K562 (cell line): ENCODE results near the gene SGPP1. TPM values are rescaled to one million over a fixed set of nuclear protein-coding genes. Genes with fewer than 3 reads are reported as not detected.
"Not testable (repeated sequence)": the region's sequence is repeated elsewhere in the genome, so short reads cannot be mapped to it uniquely, and the experiment has no call there.

Source experiments
- ATAC-seq: fragments of 200-7000 bp; cut with Tn5 transposase; 3 replicates; pipeline ENCODE4 v1.9.1; 2020; ENCODE audit warnings: moderate library complexity
- BruUV-seq: library from RNA; stranded (reverse); fragments of 400-500 nt; replicated peaks from 2 replicates; lab custom pipeline; 2021; lab: Mats Ljungman, UMichigan
- CTCF ChIA-PET: fragments of 300-600 bp; formaldehyde crosslinking; extraction: SDS; loops from one replicate; lab custom pipeline; 2021; ENCODE audit warnings: low intra/inter-chr PET ratio; lab: Yijun Ruan, JAX
- POLR2A ChIA-PET: fragments of 300-600, 350-650 bp; sonication (Branson Sonifier 250); formaldehyde crosslinking; extraction: SDS; loops from one replicate; lab custom pipeline; 2021; ENCODE audit warnings: antibody characterized with exemption, inconsistent platforms; lab: Yijun Ruan, JAX
- DNase-seq, 4 experiments: peaks; one replicate each; pipeline versions ENCODE4 v3.0.0 to v3.0.0-alpha.2; 2011 to 2018; ENCODE audit warnings: low spot score in 3 of 4, mixed read lengths in 3 of 4; ENCODE audit errors: extremely low read depth in 1 of 4
- FAIRE-seq: peaks from 2 replicates; lab custom pipeline; 2011; peaks lifted over from hg19 to GRCh38; lab: Jason Lieb, UNC
- H2AFZ ChIP-seq: 2 replicates; pipeline ENCODE4 v1.6.0; 2011; ENCODE audit warnings: low read depth, low read length, control low read depth, inconsistent platforms
- H3K27ac ChIP-seq: fragments of 200-600 bp; 3 replicates; pipeline ENCODE4 v1.8.0; 2011; ENCODE audit warnings: low read depth, mild to moderate bottlenecking, control low read depth, inconsistent platforms, low read length, moderate library complexity, mixed read lengths; ENCODE audit errors: extremely low read depth
- H3K27me3 ChIP-seq, 2 experiments: fragments of 300-600 bp in 1 of 2; 2 replicates in 1 of 2; 3 replicates in 1 of 2; pipeline versions ENCODE4 v1.6.0 to v1.8.0; 2011; ENCODE audit warnings: inconsistent platforms in 2 of 2, low read length in 2 of 2, mild to moderate bottlenecking in 1 of 2, mixed read lengths in 1 of 2, moderate library complexity in 1 of 2; ENCODE audit not compliant: control insufficient read depth in 2 of 2, insufficient read depth in 2 of 2
- H3K36me3 ChIP-seq: fragments of 300-600 bp; 3 replicates; pipeline ENCODE4 v1.8.0; 2011; ENCODE audit warnings: mild to moderate bottlenecking, low read length, inconsistent platforms; ENCODE audit not compliant: control insufficient read depth, insufficient read depth
- H3K4me1 ChIP-seq, 2 experiments: fragments of 200-600 bp in 1 of 2; replicated peaks in 1 of 2; 2 replicates in 1 of 2; 3 replicates in 1 of 2; pipeline versions ENCODE4 v1.5.1 to v1.8.0; 2011; ENCODE audit warnings: inconsistent platforms in 2 of 2, low read length in 2 of 2, mild to moderate bottlenecking in 1 of 2, mixed read lengths in 1 of 2, moderate library complexity in 1 of 2; ENCODE audit not compliant: control insufficient read depth in 2 of 2, insufficient read depth in 2 of 2
- H3K4me2 ChIP-seq: 2 replicates; pipeline ENCODE4 v1.6.1; 2011; ENCODE audit warnings: low read length, control low read depth, inconsistent platforms, mixed read lengths; ENCODE audit not compliant: insufficient read depth
- H3K4me3 ChIP-seq: fragments of 200-600 bp; sonication (generic), shearing (Covaris generic); 2 replicates; pipeline ENCODE4 v1.5.1; 2016; ENCODE audit warnings: control low read depth, inconsistent platforms
- H3K79me2 ChIP-seq: fragments of 200-600 bp; 3 replicates; pipeline ENCODE4 v1.8.0; 2011; ENCODE audit warnings: low read length, inconsistent platforms; ENCODE audit not compliant: control insufficient read depth, insufficient read depth
- H3K9ac ChIP-seq, 2 experiments: 2 replicates each; pipeline versions ENCODE4 v1.6.0 to v1.6.1; 2011; ENCODE audit warnings: low read depth in 2 of 2, low read length in 2 of 2, control low read depth in 1 of 2, inconsistent platforms in 1 of 2, mild to moderate bottlenecking in 1 of 2, mixed read lengths in 1 of 2; ENCODE audit not compliant: insufficient read depth in 1 of 2
- H3K9me1 ChIP-seq: one replicate; pipeline ENCODE4 v1.6.0; 2011; ENCODE audit warnings: inconsistent platforms, mild to moderate bottlenecking, low read length, moderate library complexity; ENCODE audit not compliant: control insufficient read depth, insufficient read depth
- H3K9me3 ChIP-seq: replicated peaks from 2 replicates; pipeline ENCODE4 v1.5.1; 2011; ENCODE audit warnings: low read depth, low read length, inconsistent platforms; ENCODE audit not compliant: control insufficient read depth, insufficient read depth
- H4K20me1 ChIP-seq: replicated peaks from 2 replicates; pipeline ENCODE4 v1.6.1; 2011; ENCODE audit warnings: low read length, inconsistent platforms, mixed read lengths; ENCODE audit not compliant: control insufficient read depth, insufficient read depth
- DEAF1 ChIP-seq: fragments of 450-650 bp; formaldehyde crosslinking; IDR thresholded peaks from 2 replicates; pipeline ENCODE4 v1.4.0; 2020; ENCODE audit warnings: mild to moderate bottlenecking, moderate library complexity
- EZH2 ChIP-seq: IDR thresholded peaks from 2 replicates; pipeline ENCODE4 v1.6.1; 2012; ENCODE audit warnings: low read depth, mild to moderate bottlenecking, inconsistent platforms, low read length, borderline replicate concordance
- WGBS: fragments of 100-300 bp; shearing (Covaris generic); methylation state at CpG from one replicate; pipeline ENCODE4 v1.1.6; 2016; ENCODE audit warnings: low coverage, mixed read lengths; ENCODE audit not compliant: insufficient coverage; ENCODE audit errors: missing lambda C conversion rate; 5-methylcytosine and 5-hydroxymethylcytosine counted together
- in situ Hi-C: fragments of 300-500 bp; cut with MboI; formaldehyde crosslinking; loops from 4 replicates; pipeline ENCODE4 v1.15.0; 2018; ENCODE audit warnings: inconsistent platforms, mixed read lengths
- intact Hi-C: fragments of 100-400 bp; cut with micrococcal nuclease; formaldehyde crosslinking; loops from 2 replicates; pipeline ENCODE4 v1.14.2; 2022
- polyA plus RNA-seq, 8 experiments: library from polyadenylated mRNA; depleted of rRNA in 4 of 8; stranded (reverse) in 5 of 8; unstranded in 3 of 8; fragments of >200 nt; fragmentation: Nextera tagmentation in 2 of 8; fragmentation: Illumina TruSeq in 1 of 8; extraction: Ambion mirVana in 2 of 8; extraction: Trizol in 1 of 8; gene quantifications; 2 replicates each; pipeline versions ENCODE4 v1.2.1 to v1.2.3, GENCODE V29; 2011 to 2014; ENCODE audit warnings: inconsistent platforms in 1 of 8, missing spikeins in 1 of 8
- total RNA-seq, 7 experiments: library from RNA; depleted of rRNA in 6 of 7; stranded (reverse); fragments of >200 nt in 6 of 7; fragmentation: Illumina TruSeq in 2 of 7; extraction: Trizol in 2 of 7; gene quantifications; 2 replicates each; pipeline versions ENCODE4 v1.2.1 to v1.2.3, GENCODE V29; 2011 to 2021; ENCODE audit warnings: low replicate concordance in 1 of 7

Gene SGPP1
- total and polyA plus RNA-seq, 9 of the 15 experiments (the other 6 are each of a cell fraction or from before 2014, with no cell fraction given), result 2.2 to 7.3 (median 5.6) TPM

DNA sequence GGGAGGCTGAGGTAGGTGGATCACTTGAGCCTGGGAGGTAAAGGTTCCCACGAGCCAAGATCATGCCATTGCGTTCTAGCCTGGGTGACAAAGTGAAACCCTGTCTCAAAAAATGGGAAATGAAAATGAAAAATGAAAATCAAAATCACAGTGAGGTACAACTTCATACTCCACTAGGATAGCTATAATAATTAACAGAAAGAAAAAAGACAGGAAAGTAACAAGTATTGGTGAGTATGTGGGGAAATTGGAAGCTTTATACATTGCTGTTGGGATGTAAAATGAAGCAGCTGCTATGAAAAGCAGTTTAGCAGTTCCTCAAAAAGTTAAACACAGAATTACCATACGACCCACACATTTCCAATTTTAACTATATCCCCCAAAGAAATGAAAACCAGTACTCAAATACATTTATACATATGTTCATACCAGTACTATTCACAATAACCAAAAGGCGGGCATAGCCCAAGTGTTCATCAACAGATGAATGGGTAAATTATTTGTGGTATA, 22.2 kb downstream of the SGPP1 start:
- ChIA-PET POLR2A (no interaction called here), CTCF (no interaction called here)
- intact Hi-C loops, result no loop called here
- TF ChIP-seq EZH2 (no peak), DEAF1 (CRISPR knock-in tag) (no peak)
- H3K36me3 ChIP-seq, result no peaks in the 10 kb centered on the region
- no peak for DNase-seq
- no peaks in the 10 kb centered on the region for H3K27me3 ChIP-seq
- H3K4me2 ChIP-seq, result no peak overlapping the region
- no peaks in the 10 kb centered on the region for H4K20me1 ChIP-seq
- no TSS peak for BruUV-seq
- no peaks in the 10 kb centered on the region for H3K9me3 ChIP-seq
- H3K79me2 ChIP-seq, result peaks cover 4% of the 10 kb centered on the region; the same call in 2 of the 3 replicates
- ATAC-seq, result no peak
- H2AFZ ChIP-seq, result no peak overlapping the region
- WGBS, result 81% methylated on average over 4 of the region's 4 CpGs
- FAIRE-seq, result no peak
- H3K4me3 ChIP-seq, result no peak overlapping the region
- no peaks in the 10 kb centered on the region for H3K9me1 ChIP-seq
- H3K9ac ChIP-seq, result no peak overlapping the region
- H3K4me1 ChIP-seq, result peaks cover 6 to 11% of the 10 kb centered on the region in 2 experiments; a peak in 2 of 5 replicates
- in situ Hi-C loops, result no loop called here
- no peak overlapping the region for H3K27ac ChIP-seq

DNA sequence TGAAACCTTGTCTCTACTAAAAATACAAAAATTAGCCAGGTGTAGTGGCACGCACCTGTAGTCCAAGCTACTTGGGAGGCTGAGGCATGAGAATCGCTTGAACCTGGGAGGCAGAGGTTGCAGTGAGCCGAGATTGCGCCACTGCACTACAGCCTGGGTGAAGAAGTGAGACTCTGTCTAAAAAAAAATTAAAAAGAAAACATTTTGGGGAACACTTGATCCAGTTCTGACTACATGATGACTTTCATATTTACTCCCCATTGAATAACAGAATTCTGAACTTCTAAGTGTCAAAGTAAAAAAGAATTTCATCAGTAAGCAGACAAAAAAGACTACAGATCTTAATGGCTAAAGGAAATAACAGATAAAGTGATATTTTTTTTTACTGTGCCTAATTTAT, 25.3 kb downstream of the SGPP1 start:
- WGBS, result 90% methylated on average over 4 of the region's 4 CpGs
- FAIRE-seq, H3K36me3 ChIP-seq, H3K79me2 ChIP-seq, DNase-seq, CTCF ChIA-PET, H3K4me3 ChIP-seq, H3K27me3 ChIP-seq, POLR2A ChIA-PET, H3K9me1 ChIP-seq, H3K9ac ChIP-seq, H3K4me2 ChIP-seq, H3K27ac ChIP-seq, H4K20me1 ChIP-seq, intact Hi-C loops, ATAC-seq, H2AFZ ChIP-seq, in situ Hi-C loops, H3K9me3 ChIP-seq, BruUV-seq: not testable (repeated sequence)
- H3K4me1 ChIP-seq, result peaks cover 6 to 16% of the 10 kb centered on the region in 2 experiments; a peak in 2 of 5 replicates
